PC-9 (cell line): ENCODE data around the gene ARHGAP42.

Experiments
- CTCF ChIP-seq: fragments of 200-600 bp; sonication (generic); conservative IDR thresholded peaks from 2 replicates; pipeline ENCODE4 v1.6.1; 2017; ENCODE audit warnings: mixed run types, antibody characterized with exemption, mild to moderate bottlenecking, moderate library complexity
- EZH2 ChIP-seq: fragments of 200-600 bp; sonication (generic); IDR thresholded peaks from 2 replicates; pipeline ENCODE4 v1.8.0; 2017; ENCODE audit warnings: antibody characterized with exemption, low read depth

- TF ChIP-seq CTCF (no peak), EZH2 (no peak)
Measured at GRCh38 chr11:100972046-100972445, 285.0 kb downstream of the ARHGAP42 start.
